HFFc6 (cell line): ENCODE measurements around the gene SH3PXD2A. TPM values are rescaled to one million over a fixed set of nuclear protein-coding genes. Genes with fewer than 3 reads are reported as not detected.

Source experiments
- DNase-seq: peaks from one replicate; pipeline ENCODE4 v3.0.0-alpha.2; 2018
- H3K27ac Mint-ChIP-seq: 2 replicates; pipeline ENCODE4 v1.8.0; 2020; ENCODE audit warnings: mild to moderate bottlenecking, mixed read lengths
- H3K27me3 Mint-ChIP-seq: 2 replicates; pipeline ENCODE4 v1.8.0; 2021; ENCODE audit warnings: mild to moderate bottlenecking, moderate library complexity, mixed read lengths; ENCODE audit not compliant: insufficient read depth
- H3K36me3 Mint-ChIP-seq: 2 replicates; pipeline ENCODE4 v1.8.0; 2021; ENCODE audit warnings: low read depth, mixed read lengths
- H3K4me1 Mint-ChIP-seq: 2 replicates; pipeline ENCODE4 v1.8.0; 2020; ENCODE audit warnings: low read depth, mixed read lengths
- H3K4me3 Mint-ChIP-seq: 2 replicates; pipeline ENCODE4 v1.8.0; 2020; ENCODE audit warnings: mild to moderate bottlenecking, moderate library complexity, mixed read lengths
- H3K9me3 Mint-ChIP-seq: 2 replicates; pipeline ENCODE4 v1.8.0; 2020; ENCODE audit warnings: mild to moderate bottlenecking, mixed read lengths
- CTCF ChIP-seq: fragments of 200-600 bp; sonication (generic); IDR thresholded peaks from 2 replicates; pipeline ENCODE4 v1.5.0; 2021; ENCODE audit warnings: antibody characterized with exemption, mild to moderate bottlenecking
- total RNA-seq, 6 experiments: library from RNA; stranded (reverse); fragmentation: NEBNext Ultra II Directional; extraction: Animal tissue kit (Norgen Biotek cat#: 25700); gene quantifications; 2 replicates in 1 of 6; 3 replicates in 5 of 6; pipeline ENCODE4 v1.2.3, GENCODE V29; 2021

SH3PXD2A gene
- total RNA-seq, 6 experiments from 2014 or later: 75.5 to 113 (median 81.1) TPM

GRCh38 chr10:103673606-103674005 is 181.8 kb downstream of the SH3PXD2A start:
- peaks cover 66% of the 10 kb centered on the region for H3K4me1 Mint-ChIP-seq
- H3K4me3 Mint-ChIP-seq: no peak overlapping the region
- TF ChIP-seq CTCF: no peak
- H3K27ac Mint-ChIP-seq: 0 out of 2 replicates have a peak overlapping the region, but pooled peaks have one; percentile 31
- H3K27me3 Mint-ChIP-seq: peaks cover 3% of the 10 kb centered on the region
- H3K9me3 Mint-ChIP-seq: no peaks in the 10 kb centered on the region
- peaks cover 6% of the 10 kb centered on the region; the same call in 1 of the 2 replicates for H3K36me3 Mint-ChIP-seq
- no peak for DNase-seq

- Mint-ChIP-seq H3K27me3 (peaks cover 6% of the 10 kb centered on the region), H3K36me3 (peaks cover 6% of the 10 kb centered on the region; the same call in 1 of the 2 replicates), H3K4me1 (peaks cover 66% of the 10 kb centered on the region), H3K27ac (peak overlapping the region; percentile 29; the same call in 1 of the 2 replicates), H3K9me3 (no peaks in the 10 kb centered on the region), H3K4me3 (no peak overlapping the region)
- TF ChIP-seq CTCF: no peak
- no peak for DNase-seq
Observed at GRCh38 chr10:103672345-103672744, 183.0 kb downstream of the SH3PXD2A start.

GRCh38 chr10:103671126-103671895 is 184.1 kb downstream of the SH3PXD2A start:
- Mint-ChIP-seq H3K4me3 (no peak overlapping the region), H3K9me3 (no peaks in the 10 kb centered on the region), H3K36me3 (peaks cover 10% of the 10 kb centered on the region), H3K27ac (peak overlapping the region; percentile 13), H3K4me1 (peaks cover 66% of the 10 kb centered on the region), H3K27me3 (peaks cover 7% of the 10 kb centered on the region)
- TF ChIP-seq CTCF: no peak
- no peak for DNase-seq

DNA sequence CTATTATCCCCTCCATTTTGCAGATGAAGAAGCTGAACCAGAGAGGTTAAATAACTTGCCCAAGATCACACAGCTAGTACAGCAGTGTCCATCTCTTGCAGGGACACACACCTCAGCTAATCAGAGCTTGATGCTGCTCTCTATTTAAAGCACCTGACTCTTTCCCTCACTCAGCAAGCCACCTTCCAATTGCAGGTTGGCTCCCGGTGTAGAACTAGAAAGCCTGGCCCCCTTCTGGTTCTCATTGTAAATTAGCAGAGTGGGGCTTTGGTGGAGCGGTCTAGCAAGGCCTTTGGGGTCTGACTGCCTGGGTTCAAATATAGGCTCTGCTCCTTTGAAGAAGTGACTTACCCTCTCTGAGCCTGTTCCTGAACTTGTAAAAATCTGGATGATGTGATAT is 185.4 kb downstream of the SH3PXD2A start:
- Mint-ChIP-seq H3K9me3 (no peaks in the 10 kb centered on the region), H3K4me1 (peaks cover 65% of the 10 kb centered on the region)

GRCh38 chr10:103669243-103669929 is 186.0 kb downstream of the SH3PXD2A start:
- Mint-ChIP-seq H3K4me1 (peaks cover 65% of the 10 kb centered on the region), H3K27ac (peak overlapping the region; percentile 99), H3K4me3 (peak overlapping the region; percentile 93), H3K9me3 (no peaks in the 10 kb centered on the region), H3K36me3 (peaks cover 15% of the 10 kb centered on the region), H3K27me3 (peaks cover 13% of the 10 kb centered on the region)
- DNase-seq: no peak
- TF ChIP-seq CTCF: no peak

More for the DNA sequence above, 185.4 kb downstream of the SH3PXD2A start:
- Mint-ChIP-seq H3K4me3 (peak overlapping the region; percentile 29; the same call in 1 of the 2 replicates), H3K27ac (peak overlapping the region; percentile 99), H3K36me3 (peaks cover 15% of the 10 kb centered on the region), H3K27me3 (peaks cover 10% of the 10 kb centered on the region)
- no peak for DNase-seq
- TF ChIP-seq CTCF: no peak
